ENCODE results near the gene BST2.

DNA sequence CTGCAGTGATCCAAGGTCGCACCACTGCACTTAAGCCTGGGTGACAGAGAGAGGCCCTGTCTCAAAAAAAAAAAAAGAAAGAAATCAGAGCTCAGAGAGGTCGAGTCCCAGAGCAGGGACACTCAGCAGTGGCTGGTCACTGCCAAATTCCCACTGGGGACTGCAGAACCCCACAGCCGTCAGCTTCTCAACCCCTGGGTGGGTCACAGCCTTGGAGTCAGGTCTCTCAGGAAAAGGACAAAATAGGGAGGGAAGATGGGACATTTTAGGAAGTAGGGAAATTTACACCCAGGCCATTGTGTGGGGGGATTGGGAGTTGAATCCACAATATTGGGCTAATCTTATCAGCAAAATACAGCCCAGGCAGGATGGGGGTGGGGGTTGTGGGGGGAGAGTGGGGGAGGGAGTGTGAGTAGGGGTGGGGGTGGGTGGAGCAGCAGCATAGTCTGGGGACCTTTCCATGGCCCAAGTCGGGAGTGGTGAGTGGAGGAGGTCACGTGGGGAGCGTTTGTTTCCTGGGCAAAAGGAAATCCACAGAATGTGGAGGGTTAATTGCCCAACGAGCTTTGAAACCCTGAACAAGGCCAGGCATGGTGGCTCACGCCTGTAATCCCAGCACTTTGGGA lies 6.4 kb downstream of the BST2 start:
- TF ChIP-seq EZH2 (IDR thresholded peaks at IDR 0.05; ENCODE audit: borderline replicate concordance, control insufficient read depth, low read depth, low read length) = no peak
- TF ChIP-seq SMAD5 (IDR thresholded peaks at IDR 0.05; ENCODE audit: low read depth) = no peak
- TF ChIP-seq RAD21 (IDR thresholded peaks at IDR 0.05; ENCODE audit: insufficient read depth, low read depth, low read length) = no peak
- TF ChIP-seq, protein P1, sequence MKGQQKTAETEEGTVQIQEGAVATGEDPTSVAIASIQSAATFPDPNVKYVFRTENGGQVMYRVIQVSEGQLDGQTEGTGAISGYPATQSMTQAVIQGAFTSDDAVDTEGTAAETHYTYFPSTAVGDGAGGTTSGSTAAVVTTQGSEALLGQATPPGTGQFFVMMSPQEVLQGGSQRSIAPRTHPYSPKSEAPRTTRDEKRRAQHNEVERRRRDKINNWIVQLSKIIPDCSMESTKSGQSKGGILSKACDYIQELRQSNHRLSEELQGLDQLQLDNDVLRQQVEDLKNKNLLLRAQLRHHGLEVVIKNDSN (IDR thresholded peaks at IDR 0.05; ENCODE audit: borderline replicate concordance, extremely low read length, insufficient read depth, low read depth, low read length) = no peak
- TF ChIP-seq YY1 (IDR thresholded peaks at IDR 0.05; ENCODE audit: low read depth, low read length) = no peak
- TF ChIP-seq SREBF2 (IDR thresholded peaks at IDR 0.05; ENCODE audit: low read length) = no peak
- no peak for TF ChIP-seq SRF (IDR thresholded peaks at IDR 0.05; ENCODE audit: low read depth in 2 of 2, low read length in 2 of 2)
- TF ChIP-seq SP1 (IDR thresholded peaks at IDR 0.05; ENCODE audit: low read depth, low read length) = no peak
- TF ChIP-seq EP300 (IDR thresholded peaks at IDR 0.05; ENCODE audit: borderline replicate concordance in 1 of 2, control insufficient read depth in 1 of 2, low read depth in 2 of 2, low read length in 2 of 2) = no peak
- no peak for TF ChIP-seq MAX (IDR thresholded peaks at IDR 0.05; ENCODE audit: low read depth, low read length)
- no peak for TF ChIP-seq CTCF (IDR thresholded peaks at IDR 0.05 in 2 of 3, conservative IDR thresholded peaks at IDR 0.05 in 1 of 3; ENCODE audit: control insufficient read depth in 2 of 3, extremely low read depth in 1 of 3, insufficient read depth in 1 of 3, low read depth in 3 of 3, low read length in 3 of 3)
- TF ChIP-seq SIN3A (IDR thresholded peaks at IDR 0.05; ENCODE audit: low read depth, low read length) = no peak
- TF ChIP-seq NR2C1 (IDR thresholded peaks at IDR 0.05) = no peak
- TF ChIP-seq, protein P2, sequence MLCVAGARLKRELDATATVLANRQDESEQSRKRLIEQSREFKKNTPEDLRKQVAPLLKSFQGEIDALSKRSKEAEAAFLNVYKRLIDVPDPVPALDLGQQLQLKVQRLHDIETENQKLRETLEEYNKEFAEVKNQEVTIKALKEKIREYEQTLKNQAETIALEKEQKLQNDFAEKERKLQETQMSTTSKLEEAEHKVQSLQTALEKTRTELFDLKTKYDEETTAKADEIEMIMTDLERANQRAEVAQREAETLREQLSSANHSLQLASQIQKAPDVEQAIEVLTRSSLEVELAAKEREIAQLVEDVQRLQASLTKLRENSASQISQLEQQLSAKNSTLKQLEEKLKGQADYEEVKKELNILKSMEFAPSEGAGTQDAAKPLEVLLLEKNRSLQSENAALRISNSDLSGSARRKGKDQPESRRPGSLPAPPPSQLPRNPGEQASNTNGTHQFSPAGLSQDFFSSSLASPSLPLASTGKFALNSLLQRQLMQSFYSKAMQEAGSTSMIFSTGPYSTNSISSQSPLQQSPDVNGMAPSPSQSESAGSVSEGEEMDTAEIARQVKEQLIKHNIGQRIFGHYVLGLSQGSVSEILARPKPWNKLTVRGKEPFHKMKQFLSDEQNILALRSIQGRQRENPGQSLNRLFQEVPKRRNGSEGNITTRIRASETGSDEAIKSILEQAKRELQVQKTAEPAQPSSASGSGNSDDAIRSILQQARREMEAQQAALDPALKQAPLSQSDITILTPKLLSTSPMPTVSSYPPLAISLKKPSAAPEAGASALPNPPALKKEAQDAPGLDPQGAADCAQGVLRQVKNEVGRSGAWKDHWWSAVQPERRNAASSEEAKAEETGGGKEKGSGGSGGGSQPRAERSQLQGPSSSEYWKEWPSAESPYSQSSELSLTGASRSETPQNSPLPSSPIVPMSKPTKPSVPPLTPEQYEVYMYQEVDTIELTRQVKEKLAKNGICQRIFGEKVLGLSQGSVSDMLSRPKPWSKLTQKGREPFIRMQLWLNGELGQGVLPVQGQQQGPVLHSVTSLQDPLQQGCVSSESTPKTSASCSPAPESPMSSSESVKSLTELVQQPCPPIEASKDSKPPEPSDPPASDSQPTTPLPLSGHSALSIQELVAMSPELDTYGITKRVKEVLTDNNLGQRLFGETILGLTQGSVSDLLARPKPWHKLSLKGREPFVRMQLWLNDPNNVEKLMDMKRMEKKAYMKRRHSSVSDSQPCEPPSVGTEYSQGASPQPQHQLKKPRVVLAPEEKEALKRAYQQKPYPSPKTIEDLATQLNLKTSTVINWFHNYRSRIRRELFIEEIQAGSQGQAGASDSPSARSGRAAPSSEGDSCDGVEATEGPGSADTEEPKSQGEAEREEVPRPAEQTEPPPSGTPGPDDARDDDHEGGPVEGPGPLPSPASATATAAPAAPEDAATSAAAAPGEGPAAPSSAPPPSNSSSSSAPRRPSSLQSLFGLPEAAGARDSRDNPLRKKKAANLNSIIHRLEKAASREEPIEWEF (IDR thresholded peaks at IDR 0.05; ENCODE audit: insufficient replicate concordance, low read depth, low read length) = no peak
